ENCODE data around the gene DLK1.

- TF ChIP-seq MAFK (IDR thresholded peaks at IDR 0.05; ENCODE audit: partially characterized antibody) (no peak), CHD2 (IDR thresholded peaks at IDR 0.05; ENCODE audit: low read length, partially characterized antibody) (no peak), CBX8 (IDR thresholded peaks at IDR 0.05) (no peak), REST (IDR thresholded peaks at IDR 0.05) (no peak), CTCF (IDR thresholded peaks at IDR 0.05) (no peak), CEBPB (IDR thresholded peaks at IDR 0.05) (no peak)
These were observed 12.0 kb downstream of the DLK1 start for GRCh38 chr14:100738704-100739131.

Data from A549 (cell line).